Measurements from ENCODE around the gene GYS1.

DNA sequence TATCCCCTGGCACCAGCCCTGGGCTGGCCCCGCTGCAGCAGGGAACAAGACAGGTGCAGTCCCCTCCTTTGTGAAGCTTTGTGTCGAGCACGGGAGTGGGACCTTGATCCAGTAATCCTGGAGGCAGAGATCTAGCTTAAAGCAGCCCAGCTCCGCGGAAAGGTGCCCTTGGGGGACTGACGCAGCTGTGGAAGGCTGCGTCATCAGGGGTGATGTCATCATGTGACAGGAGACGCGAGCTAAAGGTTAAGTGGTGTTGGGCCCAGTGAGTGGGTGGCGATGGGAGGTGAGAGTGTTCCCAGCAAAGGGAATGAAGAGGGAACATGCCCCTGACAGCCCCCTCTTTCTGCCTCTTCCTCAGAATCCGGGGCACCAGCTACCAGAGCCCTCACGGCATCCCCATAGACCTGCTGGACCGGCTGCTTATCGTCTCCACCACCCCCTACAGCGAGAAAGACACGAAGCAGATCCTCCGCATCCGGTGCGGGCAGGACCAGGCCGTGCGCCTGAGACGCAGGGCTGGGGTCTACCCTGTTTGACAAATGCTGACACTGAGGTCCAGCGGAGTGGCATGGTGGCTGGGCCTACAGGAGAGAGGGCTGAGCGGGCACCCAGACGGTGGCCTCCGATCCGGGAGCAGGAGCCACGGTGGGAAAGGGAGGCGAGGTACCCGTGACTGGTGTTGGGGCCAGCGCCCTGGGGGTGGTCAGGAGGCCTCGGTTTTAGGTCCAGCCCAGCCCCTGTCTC, 21.2 kb upstream of the GYS1 start:
- TF ChIP-seq, protein P1, sequence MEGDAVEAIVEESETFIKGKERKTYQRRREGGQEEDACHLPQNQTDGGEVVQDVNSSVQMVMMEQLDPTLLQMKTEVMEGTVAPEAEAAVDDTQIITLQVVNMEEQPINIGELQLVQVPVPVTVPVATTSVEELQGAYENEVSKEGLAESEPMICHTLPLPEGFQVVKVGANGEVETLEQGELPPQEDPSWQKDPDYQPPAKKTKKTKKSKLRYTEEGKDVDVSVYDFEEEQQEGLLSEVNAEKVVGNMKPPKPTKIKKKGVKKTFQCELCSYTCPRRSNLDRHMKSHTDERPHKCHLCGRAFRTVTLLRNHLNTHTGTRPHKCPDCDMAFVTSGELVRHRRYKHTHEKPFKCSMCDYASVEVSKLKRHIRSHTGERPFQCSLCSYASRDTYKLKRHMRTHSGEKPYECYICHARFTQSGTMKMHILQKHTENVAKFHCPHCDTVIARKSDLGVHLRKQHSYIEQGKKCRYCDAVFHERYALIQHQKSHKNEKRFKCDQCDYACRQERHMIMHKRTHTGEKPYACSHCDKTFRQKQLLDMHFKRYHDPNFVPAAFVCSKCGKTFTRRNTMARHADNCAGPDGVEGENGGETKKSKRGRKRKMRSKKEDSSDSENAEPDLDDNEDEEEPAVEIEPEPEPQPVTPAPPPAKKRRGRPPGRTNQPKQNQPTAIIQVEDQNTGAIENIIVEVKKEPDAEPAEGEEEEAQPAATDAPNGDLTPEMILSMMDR (tag by site-specific recombination; IDR thresholded peaks at IDR 0.05): no peak
- no peak for TF ChIP-seq ZNF146 (tag by site-specific recombination; IDR thresholded peaks at IDR 0.05)
- TF ChIP-seq TCF7L2 (IDR thresholded peaks at IDR 0.05; ENCODE audit: borderline replicate concordance, low read depth, low read length): no peak
- no peak for TF ChIP-seq RBAK (tag by site-specific recombination; IDR thresholded peaks at IDR 0.05)
- TF ChIP-seq, protein P2, sequence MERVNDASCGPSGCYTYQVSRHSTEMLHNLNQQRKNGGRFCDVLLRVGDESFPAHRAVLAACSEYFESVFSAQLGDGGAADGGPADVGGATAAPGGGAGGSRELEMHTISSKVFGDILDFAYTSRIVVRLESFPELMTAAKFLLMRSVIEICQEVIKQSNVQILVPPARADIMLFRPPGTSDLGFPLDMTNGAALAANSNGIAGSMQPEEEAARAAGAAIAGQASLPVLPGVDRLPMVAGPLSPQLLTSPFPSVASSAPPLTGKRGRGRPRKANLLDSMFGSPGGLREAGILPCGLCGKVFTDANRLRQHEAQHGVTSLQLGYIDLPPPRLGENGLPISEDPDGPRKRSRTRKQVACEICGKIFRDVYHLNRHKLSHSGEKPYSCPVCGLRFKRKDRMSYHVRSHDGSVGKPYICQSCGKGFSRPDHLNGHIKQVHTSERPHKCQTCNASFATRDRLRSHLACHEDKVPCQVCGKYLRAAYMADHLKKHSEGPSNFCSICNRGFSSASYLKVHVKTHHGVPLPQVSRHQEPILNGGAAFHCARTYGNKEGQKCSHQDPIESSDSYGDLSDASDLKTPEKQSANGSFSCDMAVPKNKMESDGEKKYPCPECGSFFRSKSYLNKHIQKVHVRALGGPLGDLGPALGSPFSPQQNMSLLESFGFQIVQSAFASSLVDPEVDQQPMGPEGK (tag by site-specific recombination; IDR thresholded peaks at IDR 0.05): no peak
- TF ChIP-seq ZNF23 (tag by site-specific recombination; IDR thresholded peaks at IDR 0.05; ENCODE audit: borderline replicate concordance): no peak
- no peak for TF ChIP-seq KLF7 (tag by site-specific recombination; IDR thresholded peaks at IDR 0.05; ENCODE audit: borderline replicate concordance)
- TF ChIP-seq WT1 (tag by site-specific recombination; IDR thresholded peaks at IDR 0.05): no peak
- no peak for TF ChIP-seq ZNF10 (tag by site-specific recombination; IDR thresholded peaks at IDR 0.05)
- no peak for TF ChIP-seq ZSCAN30 (tag by site-specific recombination; IDR thresholded peaks at IDR 0.05)

All from HEK293 (cell line).